Neural cell (in vitro differentiated cells): Measurements from ENCODE around the gene RACK1.

Experiments
- CTCF ChIP-seq: fragments of 450-650 bp; IDR thresholded peaks from 2 replicates; pipeline ENCODE4 v1.5.1; 2014; ENCODE audit warnings: antibody characterized with exemption, mild to moderate bottlenecking, moderate library complexity; ENCODE audit not compliant: poor library complexity, severe bottlenecking
- EP300 ChIP-seq: fragments of 450-650 bp; conservative IDR thresholded peaks from 2 replicates; pipeline ENCODE4 v1.6.1; 2014; ENCODE audit warnings: antibody characterized with exemption, mild to moderate bottlenecking, moderate library complexity; ENCODE audit not compliant: poor library complexity, severe bottlenecking
- EZH2 ChIP-seq: fragments of 200-600, 300-800 bp; shearing (Covaris generic), sonication (generic); IDR thresholded peaks from 2 replicates; pipeline ENCODE4 v1.6.1; 2014; ENCODE audit warnings: antibody characterized with exemption, low read length, borderline replicate concordance, mild to moderate bottlenecking; ENCODE audit not compliant: insufficient read depth, poor library complexity, severe bottlenecking
- MXI1 ChIP-seq: fragments of 450-650 bp; conservative IDR thresholded peaks from 2 replicates; pipeline ENCODE4 v1.6.1; 2014; ENCODE audit warnings: antibody characterized with exemption, mild to moderate bottlenecking; ENCODE audit not compliant: poor library complexity, severe bottlenecking
- POLR2AphosphoS5 ChIP-seq: IDR thresholded peaks from 2 replicates; pipeline ENCODE4 v1.6.1; 2012
- RAD21 ChIP-seq: fragments of 450-650 bp; conservative IDR thresholded peaks from 2 replicates; pipeline ENCODE4 v1.6.1; 2014; ENCODE audit warnings: antibody characterized with exemption, mild to moderate bottlenecking, moderate library complexity
- REST ChIP-seq: IDR thresholded peaks from 2 replicates; pipeline ENCODE4 v1.6.1; 2012; ENCODE audit warnings: borderline replicate concordance
- SMC3 ChIP-seq: fragments of 450-650 bp; conservative IDR thresholded peaks from 2 replicates; pipeline ENCODE4 v1.6.1; 2014; ENCODE audit warnings: antibody characterized with exemption, mild to moderate bottlenecking, moderate library complexity; ENCODE audit not compliant: poor library complexity
- TAF1 ChIP-seq: IDR thresholded peaks from 2 replicates; pipeline ENCODE4 v1.6.1; 2012; ENCODE audit warnings: low read depth

- no peak for TF ChIP-seq TAF1
- no peak for TF ChIP-seq CTCF
- TF ChIP-seq POLR2AphosphoS5: no peak
- TF ChIP-seq EP300: no peak
- no peak for TF ChIP-seq EZH2
- no peak for TF ChIP-seq SMC3
- TF ChIP-seq REST: no peak
- TF ChIP-seq RAD21: no peak
- TF ChIP-seq MXI1: no peak
Observed at GRCh38 chr5:181282874-181283273, 39.2 kb upstream of the RACK1 start.
